ENCODE results near the gene RNU7-1.

DNA sequence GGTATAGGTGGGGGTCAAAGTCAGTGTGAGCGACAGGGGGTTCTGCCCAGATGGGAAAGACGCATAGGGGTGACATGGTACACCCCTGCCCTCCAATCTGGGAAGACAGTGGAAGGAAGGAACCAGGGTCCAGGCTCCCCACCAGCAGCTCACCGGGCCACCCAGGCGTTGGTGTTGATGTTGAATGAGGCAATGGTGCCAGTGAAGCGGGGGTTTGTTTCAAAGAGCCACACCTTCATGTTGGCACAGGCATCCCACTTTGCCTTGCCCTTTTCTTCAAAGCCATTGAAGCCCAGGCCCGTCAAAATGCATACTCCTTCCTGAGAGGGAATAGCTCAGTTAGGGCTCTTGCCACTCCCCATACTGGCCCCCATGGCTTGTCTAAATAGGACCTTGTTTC, 34.6 kb downstream of the RNU7-1 start:
- TF ChIP-seq, protein P1, sequence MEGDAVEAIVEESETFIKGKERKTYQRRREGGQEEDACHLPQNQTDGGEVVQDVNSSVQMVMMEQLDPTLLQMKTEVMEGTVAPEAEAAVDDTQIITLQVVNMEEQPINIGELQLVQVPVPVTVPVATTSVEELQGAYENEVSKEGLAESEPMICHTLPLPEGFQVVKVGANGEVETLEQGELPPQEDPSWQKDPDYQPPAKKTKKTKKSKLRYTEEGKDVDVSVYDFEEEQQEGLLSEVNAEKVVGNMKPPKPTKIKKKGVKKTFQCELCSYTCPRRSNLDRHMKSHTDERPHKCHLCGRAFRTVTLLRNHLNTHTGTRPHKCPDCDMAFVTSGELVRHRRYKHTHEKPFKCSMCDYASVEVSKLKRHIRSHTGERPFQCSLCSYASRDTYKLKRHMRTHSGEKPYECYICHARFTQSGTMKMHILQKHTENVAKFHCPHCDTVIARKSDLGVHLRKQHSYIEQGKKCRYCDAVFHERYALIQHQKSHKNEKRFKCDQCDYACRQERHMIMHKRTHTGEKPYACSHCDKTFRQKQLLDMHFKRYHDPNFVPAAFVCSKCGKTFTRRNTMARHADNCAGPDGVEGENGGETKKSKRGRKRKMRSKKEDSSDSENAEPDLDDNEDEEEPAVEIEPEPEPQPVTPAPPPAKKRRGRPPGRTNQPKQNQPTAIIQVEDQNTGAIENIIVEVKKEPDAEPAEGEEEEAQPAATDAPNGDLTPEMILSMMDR (IDR thresholded peaks at IDR 0.05), result no peak
- TF ChIP-seq POLR2A (IDR thresholded peaks at IDR 0.05), result no peak
